Measurements from ENCODE around the gene RBBP9. TPM values are rescaled to one million over a fixed set of nuclear protein-coding genes. Genes with fewer than 3 reads are reported as not detected.

Gene RBBP9
- total and polyA plus RNA-seq, 2 donors (not counting 3 experiments of a cell fraction or from before 2014, with no cell fraction given): 8.5 to 17.0 TPM

- no peaks in the 10 kb centered on the region for H3K4me1 ChIP-seq (ENCODE audit: control insufficient read depth, extremely low read depth, insufficient read depth, low read length)
- no peaks in the 10 kb centered on the region for H3K9me1 ChIP-seq (replicated peaks; ENCODE audit: control insufficient read depth, extremely low read depth, insufficient read depth, low read length)
- no peak overlapping the region for H3K4me3 ChIP-seq (replicated peaks in 1 of 3; ENCODE audit: insufficient read depth in 1 of 3, low read depth in 1 of 3, low read length in 3 of 3)
- peaks cover 18 to 29% of the 10 kb centered on the region in 2 experiments for H3K36me3 ChIP-seq (ENCODE audit: control insufficient read depth in 2 of 2, extremely low read depth in 1 of 2, insufficient read depth in 2 of 2, low read length in 2 of 2)
- no peak overlapping the region for H2AFZ ChIP-seq (ENCODE audit: low read depth, low read length)
- BruUV-seq (replicated peaks): no TSS peak
- POLR2A ChIA-PET: no interaction called here
- intact Hi-C loops (cut with micrococcal nuclease): no loop called here
- no peaks in the 10 kb centered on the region for H3K9me3 ChIP-seq (replicated peaks; ENCODE audit: control insufficient read depth, insufficient read depth, low read length)
- dilution Hi-C loops (cut with MboI; ENCODE audit: extremely low pct_ligation_motif_present, low sequenced_read_pairs): no loop called here
- no peaks in the 10 kb centered on the region for H4K20me1 ChIP-seq (replicated peaks; ENCODE audit: control insufficient read depth, extremely low read depth, insufficient read depth, low read length)
- DNase-seq (ENCODE audit: low read depth, low spot score): no peak
- CTCF ChIA-PET: no interaction called here
- no peak overlapping the region for H3K9ac ChIP-seq (replicated peaks; ENCODE audit: extremely low read depth, insufficient read depth, low read length)
- H3K27me3 ChIP-seq (ENCODE audit: control insufficient read depth in 2 of 2, insufficient read depth in 2 of 2, low read length in 2 of 2): no peaks in the 10 kb centered on the region
- no peak for FAIRE-seq
- TF ChIP-seq POLR2A (IDR thresholded peaks at IDR 0.05; ENCODE audit: low read depth, low read length) (no peak), MYC (IDR thresholded peaks at IDR 0.05; ENCODE audit: low read depth, low read length) (no peak)
- TF ChIP-seq, protein P1, sequence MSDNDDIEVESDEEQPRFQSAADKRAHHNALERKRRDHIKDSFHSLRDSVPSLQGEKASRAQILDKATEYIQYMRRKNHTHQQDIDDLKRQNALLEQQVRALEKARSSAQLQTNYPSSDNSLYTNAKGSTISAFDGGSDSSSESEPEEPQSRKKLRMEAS (IDR thresholded peaks at IDR 0.05; ENCODE audit: insufficient read depth, insufficient read length): no peak
- H3K4me2 ChIP-seq (ENCODE audit: insufficient read depth, low read length): no peak overlapping the region
- no peak overlapping the region for H3K27ac ChIP-seq (ENCODE audit: insufficient read depth, low read depth, low read length)
- no peaks in the 10 kb centered on the region for H3K79me2 ChIP-seq (ENCODE audit: control insufficient read depth, insufficient read depth, low read length)
Measured at GRCh38 chr20:18533491-18533890, 36.5 kb upstream of the RBBP9 start.

- no peaks in the 10 kb centered on the region for H4K20me1 ChIP-seq (replicated peaks; ENCODE audit: control insufficient read depth, extremely low read depth, insufficient read depth, low read length)
- intact Hi-C loops (cut with micrococcal nuclease): no loop called here
- CTCF ChIA-PET: no interaction called here
Measured at GRCh38 chr20:18532626-18533025, 35.6 kb upstream of the RBBP9 start.

More at GRCh38 chr20:18532626-18533025, 35.6 kb upstream of the RBBP9 start:
- BruUV-seq (replicated peaks): no TSS peak
- POLR2A ChIA-PET: no interaction called here
- Histone ChIP-seq H3K9me3 (replicated peaks; ENCODE audit: control insufficient read depth, insufficient read depth, low read length) (no peaks in the 10 kb centered on the region), H3K27ac (ENCODE audit: insufficient read depth, low read depth, low read length) (no peak overlapping the region), H2AFZ (ENCODE audit: low read depth, low read length) (no peak overlapping the region), H3K4me3 (replicated peaks in 1 of 3; ENCODE audit: insufficient read depth in 1 of 3, low read depth in 1 of 3, low read length in 3 of 3) (no peak overlapping the region), H3K79me2 (ENCODE audit: control insufficient read depth, insufficient read depth, low read length) (no peaks in the 10 kb centered on the region), H3K9ac (replicated peaks; ENCODE audit: extremely low read depth, insufficient read depth, low read length) (no peak overlapping the region), H3K27me3 (ENCODE audit: control insufficient read depth in 2 of 2, insufficient read depth in 2 of 2, low read length in 2 of 2) (no peaks in the 10 kb centered on the region), H3K9me1 (replicated peaks; ENCODE audit: control insufficient read depth, extremely low read depth, insufficient read depth, low read length) (no peaks in the 10 kb centered on the region), H3K4me2 (ENCODE audit: insufficient read depth, low read length) (no peak overlapping the region), H3K36me3 (ENCODE audit: control insufficient read depth in 2 of 2, extremely low read depth in 1 of 2, insufficient read depth in 2 of 2, low read length in 2 of 2) (peaks cover 21 to 38% of the 10 kb centered on the region in 2 experiments), H3K4me1 (ENCODE audit: control insufficient read depth, extremely low read depth, insufficient read depth, low read length) (no peaks in the 10 kb centered on the region)
- DNase-seq (ENCODE audit: low read depth, low spot score) (no peak), FAIRE-seq (no peak)
- dilution Hi-C loops (cut with MboI; ENCODE audit: extremely low pct_ligation_motif_present, low sequenced_read_pairs): no loop called here
- TF ChIP-seq MYC (IDR thresholded peaks at IDR 0.05; ENCODE audit: low read depth, low read length): no peak
- no peak for TF ChIP-seq GATA2 (IDR thresholded peaks at IDR 0.05; ENCODE audit: insufficient read depth, insufficient read length, low read depth, low read length)
- TF ChIP-seq POLR2AphosphoS5 (IDR thresholded peaks at IDR 0.05; ENCODE audit: insufficient read depth, low read depth, low read length): no peak
- no peak for TF ChIP-seq FOS (IDR thresholded peaks at IDR 0.05; ENCODE audit: borderline replicate concordance, insufficient read depth, low read length)
- no peak for TF ChIP-seq CTCF (IDR thresholded peaks at IDR 0.05; ENCODE audit: extremely low read depth in 1 of 2, insufficient read depth in 1 of 2, low read depth in 1 of 2, low read length in 2 of 2)
- TF ChIP-seq, protein P1 (IDR thresholded peaks at IDR 0.05; ENCODE audit: insufficient read depth, insufficient read length): no peak
- TF ChIP-seq JUN (IDR thresholded peaks at IDR 0.05; ENCODE audit: borderline replicate concordance, insufficient read depth, insufficient read length, low read depth): no peak
- no peak for TF ChIP-seq EZH2 (IDR thresholded peaks at IDR 0.05; ENCODE audit: borderline replicate concordance, low read depth, low read length, severe bottlenecking)
- no peak for TF ChIP-seq POLR2A (IDR thresholded peaks at IDR 0.05; ENCODE audit: low read depth, low read length)
